MM.1S (cell line): Measurements from ENCODE around the gene PTPRG.

Source experiments
- CTCF ChIP-seq: fragments of 300-600 bp; sonication (generic); IDR thresholded peaks from 2 replicates; pipeline ENCODE4 v1.5.1; 2016; ENCODE audit warnings: antibody characterized with exemption, low read length, mixed read lengths
- EZH2phosphoT487 ChIP-seq: fragments of 300-600 bp; sonication (generic); IDR thresholded peaks from 2 replicates; pipeline ENCODE4 v1.6.1; 2018; ENCODE audit warnings: antibody characterized with exemption, low read length

DNA sequence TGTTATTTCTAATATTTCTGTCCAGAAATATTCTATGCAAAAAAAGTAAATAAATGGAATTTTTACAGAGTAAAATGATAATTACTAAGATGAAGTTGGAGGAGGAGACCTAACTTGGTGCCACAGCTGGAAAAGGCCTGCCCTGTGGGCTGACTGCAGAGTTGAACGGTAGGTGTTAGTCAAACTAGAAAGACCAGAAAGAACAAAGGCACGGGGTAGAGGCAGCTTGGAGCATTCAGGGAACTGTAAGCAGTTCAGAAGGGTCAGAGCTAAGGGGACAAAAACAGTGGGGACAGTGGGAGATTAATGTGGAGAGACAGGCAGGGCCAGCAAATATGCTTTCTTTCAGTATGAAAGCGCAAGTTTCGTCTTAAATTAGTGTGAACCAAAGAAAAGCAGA, 39.3 kb upstream of the PTPRG start:
- TF ChIP-seq CTCF = no peak
- TF ChIP-seq EZH2phosphoT487 = no peak
